Urinary bladder (tissue), 4 donors: ENCODE results near the gene CHCHD5. TPM values are rescaled to one million over a fixed set of nuclear protein-coding genes. Genes with fewer than 3 reads are reported as not detected.
"Not testable (repeated sequence)": the region's sequence is repeated elsewhere in the genome, so short reads cannot be mapped to it uniquely, and the experiment has no call there.

Experiments used
- DNase-seq: peaks from one replicate; pipeline ENCODE4 v3.0.0-alpha.2; 2015; ENCODE audit errors: extremely low spot score
- H3K27ac ChIP-seq: one replicate; pipeline ENCODE4 v1.5.1; 2013; ENCODE audit warnings: low read depth, mild to moderate bottlenecking, moderate library complexity
- H3K36me3 ChIP-seq: one replicate; pipeline ENCODE4 v1.6.1; 2013; ENCODE audit warnings: mild to moderate bottlenecking, moderate library complexity; ENCODE audit not compliant: insufficient read depth
- H3K4me1 ChIP-seq: one replicate; pipeline ENCODE4 v1.6.1; 2013; ENCODE audit warnings: mild to moderate bottlenecking, moderate library complexity; ENCODE audit not compliant: insufficient read depth
- H3K4me3 ChIP-seq: one replicate; pipeline ENCODE4 v1.5.1; 2013; ENCODE audit warnings: low read depth, low read length
- WGBS: extraction: QIAGEN DNeasy Blood & Tissue Kit; methylation state at CpG from one replicate; pipeline ENCODE4 v1.1.7; 2013; 5-methylcytosine and 5-hydroxymethylcytosine counted together
- polyA plus RNA-seq: library from polyadenylated mRNA; stranded (reverse); fragments of 200-250 nt; gene quantifications from one replicate; pipeline ENCODE4 v1.2.3, GENCODE V29; 2013
- total RNA-seq: library from RNA; depleted of rRNA; stranded (reverse); fragments of >200 nt; gene quantifications from one replicate; pipeline ENCODE4 v1.2.3, GENCODE V29; 2014
- donor health status: healthy with polysubstance abuse.
- donor health status: healthy.

Gene CHCHD5
- total RNA-seq (3.4 TPM), polyA plus RNA-seq (46.0 TPM)

DNA sequence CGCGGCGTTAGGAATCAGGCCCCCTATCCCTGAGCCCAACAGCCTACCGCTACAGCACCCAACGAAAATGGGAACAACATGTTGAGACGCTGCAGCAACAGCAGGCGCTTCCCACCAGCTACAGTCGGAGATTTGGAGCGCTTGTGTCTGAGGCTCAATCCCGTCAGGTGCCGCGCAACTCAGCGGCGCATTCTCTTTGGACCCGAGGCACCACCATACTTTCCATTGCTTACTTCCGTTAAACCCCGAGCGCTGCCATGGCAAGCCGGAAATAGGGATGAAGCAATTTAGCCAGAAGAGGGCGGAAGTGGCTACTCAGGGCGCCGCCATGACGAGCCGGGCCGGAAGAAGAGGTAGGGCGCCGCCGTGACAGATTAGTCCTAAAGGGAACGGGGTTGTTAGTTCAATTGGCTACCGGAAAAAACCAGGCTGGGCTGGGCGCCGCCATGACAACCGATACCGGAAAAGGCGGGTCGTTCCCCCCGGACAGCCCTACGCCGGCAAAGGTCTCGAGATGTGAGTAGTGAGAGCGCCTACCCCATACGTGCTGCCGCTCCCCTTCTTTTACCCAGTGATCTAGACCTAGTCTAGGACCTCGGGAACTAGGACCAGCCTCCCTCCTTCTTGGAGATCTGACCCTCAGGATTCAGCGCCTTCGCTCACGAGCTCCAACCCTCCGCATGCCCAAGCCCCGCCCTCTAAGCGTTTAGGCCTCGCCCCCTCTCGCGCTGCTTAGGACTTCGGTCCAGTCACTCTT is at the start of gene CHCHD5:
TSS of gene CHCHD5 (plus strand) at position 476 of the 757 bp plus-strand sequence. CDS start at position 515, 39 bp downstream.
- Histone ChIP-seq H3K27ac (peak within 1 kb of the TSS; percentile 93), H3K36me3 (no peaks in the 10 kb centered on the region), H3K4me3 (peak within 1 kb of the TSS; percentile 52), H3K4me1 (peaks cover 2% of the 10 kb centered on the region)
- DNase-seq = peak; percentile 92
- under 1% methylated on average over 54 of the region's 54 CpGs for WGBS

DNA sequence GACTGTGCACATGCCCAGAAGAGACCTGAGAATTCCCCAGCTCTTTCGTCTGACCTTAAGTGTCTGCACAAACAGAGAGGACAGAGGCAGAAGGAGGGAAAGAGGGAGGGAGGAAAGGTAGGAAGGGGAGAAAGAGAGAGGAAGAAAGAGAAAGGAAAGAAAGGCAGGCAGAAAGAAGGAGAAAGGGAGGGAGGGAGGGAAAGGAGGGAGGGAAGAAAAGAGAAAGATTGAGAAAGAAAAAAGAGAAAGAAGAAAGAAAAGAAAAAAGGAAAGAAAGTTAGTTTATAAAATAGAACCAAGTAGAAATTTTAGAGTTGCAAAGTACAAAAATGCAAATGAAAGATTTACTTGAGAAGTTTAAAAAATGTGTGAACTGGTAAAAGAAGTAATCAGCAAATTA is 49.6 kb upstream of the CHCHD5 start:
- Histone ChIP-seq H3K36me3 (no peaks in the 10 kb centered on the region), H3K4me1 (no peaks in the 10 kb centered on the region), H3K4me3 (no peak overlapping the region), H3K27ac (no peak overlapping the region)
- no peak for DNase-seq
- 71% methylated on average over 1 of the region's 1 CpG for WGBS

DNA sequence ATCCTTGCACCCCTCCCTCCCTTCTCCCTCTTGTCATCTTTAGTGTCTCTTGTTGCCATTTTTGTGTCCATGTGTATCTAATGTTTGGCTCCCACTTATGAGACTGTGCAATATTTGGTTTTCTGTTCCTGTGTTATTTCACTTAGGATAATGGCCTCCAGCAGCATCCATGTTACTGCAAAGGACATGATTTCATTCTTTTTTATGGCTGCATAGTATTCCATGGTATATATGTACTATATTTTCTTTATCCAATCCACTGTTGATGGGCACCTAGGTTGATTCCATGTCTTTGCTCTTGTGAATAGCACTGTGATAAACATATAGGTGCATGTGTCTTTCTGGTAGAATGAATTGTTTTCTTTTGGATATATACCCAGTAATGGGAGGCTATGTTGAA is 47.7 kb upstream of the CHCHD5 start:
- not testable (repeated sequence) for H3K4me1 ChIP-seq, DNase-seq, H3K36me3 ChIP-seq, H3K27ac ChIP-seq, H3K4me3 ChIP-seq

GRCh38 chr2:112539306-112539705 is 45.1 kb upstream of the CHCHD5 start:
- H3K27ac ChIP-seq = no peak overlapping the region
- DNase-seq = no peak
- WGBS = 68% methylated on average over 2 of the region's 2 CpGs
- H3K4me1 ChIP-seq = peaks cover 2% of the 10 kb centered on the region
- H3K4me3 ChIP-seq = no peak overlapping the region
- H3K36me3 ChIP-seq = no peaks in the 10 kb centered on the region

GRCh38 chr2:112540906-112541305 is 43.5 kb upstream of the CHCHD5 start:
- H3K27ac ChIP-seq = no peak overlapping the region

DNA sequence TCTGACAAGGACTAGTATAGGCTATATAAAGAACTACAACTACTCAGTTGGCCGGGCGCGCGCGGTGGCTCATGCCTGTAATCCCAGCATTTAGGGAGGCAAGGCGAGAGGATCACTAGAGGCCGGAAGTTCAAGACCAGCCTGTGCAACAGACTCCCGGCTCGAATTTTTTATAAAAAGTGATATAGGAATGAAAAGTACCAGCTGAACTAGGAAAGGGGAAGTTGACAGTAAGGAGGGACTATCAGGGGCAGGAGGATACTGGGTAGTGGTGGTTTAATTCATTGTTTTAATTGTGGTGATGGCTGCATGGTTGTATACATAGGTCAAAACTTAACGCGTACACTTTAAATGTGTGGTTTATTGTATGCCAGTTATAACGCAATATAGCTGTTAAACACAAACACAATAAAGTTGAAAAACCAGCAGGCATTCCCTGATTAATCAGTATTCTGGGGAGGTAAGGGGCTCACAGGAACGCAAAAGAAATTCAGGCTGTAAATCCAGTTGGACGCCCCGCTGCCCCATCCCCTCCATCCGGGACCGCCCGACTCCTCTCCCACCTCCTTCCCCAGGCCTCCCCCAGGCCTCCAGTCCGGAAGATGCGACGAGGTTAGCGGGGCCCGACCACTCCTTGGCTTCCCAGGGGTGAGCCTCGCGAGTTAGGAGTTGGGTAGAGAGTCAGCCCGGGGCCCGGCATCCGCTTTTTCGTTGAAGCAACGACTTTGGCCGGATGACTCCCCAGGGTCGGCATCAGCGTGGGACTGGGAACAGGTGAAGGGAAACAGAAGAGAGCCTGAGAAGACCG is 42.9 kb upstream of the CHCHD5 start:
- DNase-seq = no peak
- Histone ChIP-seq H3K27ac (peak overlapping the region; percentile 87), H3K4me1 (peaks cover 2% of the 10 kb centered on the region), H3K4me3 (peak overlapping the region; percentile 80), H3K36me3 (no peaks in the 10 kb centered on the region)
- 14% methylated on average over 34 of the region's 34 CpGs for WGBS

More at GRCh38 chr2:112540906-112541305, 43.5 kb upstream of the CHCHD5 start:
- WGBS = 32% methylated on average over 2 of the region's 2 CpGs
- Histone ChIP-seq H3K4me1 (peaks cover 2% of the 10 kb centered on the region), H3K4me3 (no peak overlapping the region), H3K36me3 (no peaks in the 10 kb centered on the region)
- no peak for DNase-seq

- H3K27ac ChIP-seq = peak within 1 kb of the TSS; percentile 87
- WGBS = under 1% methylated on average over 67 of the region's 67 CpGs
- H3K36me3 ChIP-seq = no peaks in the 10 kb centered on the region
- H3K4me1 ChIP-seq = peaks cover 2% of the 10 kb centered on the region
- DNase-seq = peak; percentile 80
- peak within 1 kb of the TSS; percentile 80 for H3K4me3 ChIP-seq
Measured at GRCh38 chr2:112542123-112542983, 42.1 kb upstream of the CHCHD5 start, which contains the start of gene POLR1B. Gene POLR1B (plus strand): TSS chr2:112542465. CDS start chr2:112542495, 30 bp downstream.

- no peak overlapping the region for H3K27ac ChIP-seq
- H3K4me3 ChIP-seq = peak overlapping the region; percentile 80
- WGBS = 7% methylated on average over 18 of the region's 18 CpGs
Measured at GRCh38 chr2:112542984-112543661, 41.3 kb upstream of the CHCHD5 start.

GRCh38 chr2:112547333-112547732 is 37.1 kb upstream of the CHCHD5 start:
- 91% methylated on average over 4 of the region's 4 CpGs for WGBS
- Histone ChIP-seq H3K4me3 (no peak overlapping the region), H3K36me3 (peaks cover 12% of the 10 kb centered on the region), H3K4me1 (peaks cover 2% of the 10 kb centered on the region), H3K27ac (no peak overlapping the region)
- no peak for DNase-seq

More at GRCh38 chr2:112542984-112543661, 41.3 kb upstream of the CHCHD5 start:
- no peak for DNase-seq
- Histone ChIP-seq H3K4me1 (peaks cover 2% of the 10 kb centered on the region), H3K36me3 (no peaks in the 10 kb centered on the region)

DNA sequence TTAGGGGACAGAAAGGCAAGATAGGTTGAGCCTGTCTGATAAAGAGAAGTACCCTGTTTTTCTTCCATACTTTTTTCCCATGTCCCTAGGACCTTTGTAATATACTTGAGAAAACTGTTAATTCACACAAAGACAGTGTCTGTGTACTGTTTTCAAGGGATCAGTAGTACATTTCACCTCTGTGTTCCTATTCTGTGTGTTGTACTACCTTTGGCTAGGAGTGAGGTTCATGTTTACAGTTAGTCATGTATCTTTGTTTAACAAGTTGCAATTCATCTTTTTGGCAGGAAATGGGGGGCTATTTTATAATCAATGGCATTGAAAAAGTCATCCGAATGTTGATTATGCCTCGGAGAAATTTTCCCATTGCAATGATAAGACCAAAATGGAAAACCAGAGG is 35.4 kb upstream of the CHCHD5 start:
- DNase-seq = no peak
- Histone ChIP-seq H3K36me3 (peaks cover 16% of the 10 kb centered on the region), H3K27ac (no peak overlapping the region), H3K4me1 (no peaks in the 10 kb centered on the region), H3K4me3 (no peak overlapping the region)
- WGBS = 98% methylated on average over 2 of the region's 2 CpGs

DNA sequence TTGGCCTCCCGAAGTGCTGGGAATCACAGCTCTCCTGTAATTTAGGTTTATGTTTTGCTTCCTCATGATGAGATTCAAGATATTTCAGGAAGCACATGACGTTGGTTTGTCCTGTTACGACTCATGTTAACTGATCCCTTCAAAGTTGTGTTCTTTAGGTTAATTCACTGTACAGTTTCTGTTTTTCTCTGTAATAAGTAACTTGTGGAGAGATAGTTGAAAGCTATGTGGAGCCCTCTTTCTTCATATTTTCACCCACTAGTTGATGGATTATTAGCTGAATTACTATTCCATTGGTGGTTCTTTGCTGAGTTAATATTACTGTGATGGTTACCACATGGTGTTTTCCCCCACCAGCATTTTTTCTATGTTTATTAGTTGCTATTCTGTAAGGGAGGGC is 18.3 kb upstream of the CHCHD5 start:
- no peak overlapping the region for H3K27ac ChIP-seq
- no peak for DNase-seq
- 81% methylated on average over 3 of the region's 3 CpGs for WGBS
- H3K4me3 ChIP-seq = no peak overlapping the region
- H3K4me1 ChIP-seq = no peaks in the 10 kb centered on the region
- H3K36me3 ChIP-seq = peaks cover 6% of the 10 kb centered on the region

DNA sequence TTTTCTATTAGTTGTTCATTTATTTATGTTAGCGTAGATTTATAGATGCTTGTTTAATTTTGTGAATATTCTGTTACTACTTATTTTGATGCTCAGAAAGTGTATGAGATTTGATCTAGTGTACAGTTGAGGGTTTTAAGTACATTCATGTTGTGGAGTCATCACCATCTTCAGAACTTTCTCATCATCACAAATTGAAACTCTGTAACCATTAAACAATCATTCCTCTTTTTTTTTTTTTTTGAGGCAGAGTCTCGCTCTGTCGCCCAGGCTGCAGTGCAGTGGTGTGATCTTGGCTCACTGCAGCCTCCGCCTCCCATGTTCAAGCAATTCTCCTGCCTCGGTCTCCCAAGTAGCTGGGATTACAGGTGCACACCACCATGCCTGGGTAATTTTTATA is 17.9 kb upstream of the CHCHD5 start:
- H3K36me3 ChIP-seq, H3K27ac ChIP-seq, H3K4me1 ChIP-seq, H3K4me3 ChIP-seq, DNase-seq: not testable (repeated sequence)
- WGBS = 98% methylated on average over 5 of the region's 5 CpGs

DNA sequence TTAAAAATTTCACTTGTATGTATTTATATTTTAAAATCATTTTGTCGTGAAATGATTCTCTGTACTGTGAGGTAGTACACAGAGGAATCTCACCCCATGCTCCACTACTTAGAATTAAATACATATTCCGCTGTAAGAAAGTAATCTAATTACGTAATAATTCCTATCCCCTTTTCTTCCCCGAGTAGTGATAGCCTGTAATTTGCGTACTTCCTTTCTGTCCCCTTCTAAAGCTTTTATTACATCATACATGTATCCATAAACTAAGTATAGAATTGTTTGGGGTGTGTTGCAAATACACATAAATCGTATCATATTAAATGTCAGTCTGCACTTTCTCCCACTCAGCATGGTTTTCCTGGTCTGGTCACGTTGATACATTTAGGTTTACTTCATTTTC is 12.4 kb upstream of the CHCHD5 start:
- no peak overlapping the region for H3K4me3 ChIP-seq
- H3K36me3 ChIP-seq = peaks cover 12% of the 10 kb centered on the region
- no peaks in the 10 kb centered on the region for H3K4me1 ChIP-seq
- 85% methylated on average over 7 of the region's 7 CpGs for WGBS
- H3K27ac ChIP-seq = no peak overlapping the region
- no peak for DNase-seq
